ENCODE data around the gene STX1B. TPM values are rescaled to one million over a fixed set of nuclear protein-coding genes. Genes with fewer than 3 reads are reported as not detected.

The STX1B gene
- total RNA-seq, 1 donor from 2014 or later: 1.4 TPM

- no peak for DNase-seq (ENCODE audit: low spot score)
- H3K4me3 Mint-ChIP-seq (ENCODE audit: unreplicated experiment): no peak overlapping the region
- no peak overlapping the region for H3K27ac Mint-ChIP-seq (ENCODE audit: unreplicated experiment)
- H3K27me3 Mint-ChIP-seq (ENCODE audit: low read depth): no peaks in the 10 kb centered on the region
- peaks cover 9% of the 10 kb centered on the region for H3K4me1 Mint-ChIP-seq (ENCODE audit: low read depth)
- no peaks in the 10 kb centered on the region for H3K9me3 Mint-ChIP-seq (ENCODE audit: low read depth)
- TF ChIP-seq CTCF (IDR thresholded peaks at IDR 0.05): no peak
- no peaks in the 10 kb centered on the region for H3K36me3 Mint-ChIP-seq (ENCODE audit: low read depth)
These were observed 20.9 kb downstream of the STX1B start for GRCh38 chr16:30989469-30990047.

DNA sequence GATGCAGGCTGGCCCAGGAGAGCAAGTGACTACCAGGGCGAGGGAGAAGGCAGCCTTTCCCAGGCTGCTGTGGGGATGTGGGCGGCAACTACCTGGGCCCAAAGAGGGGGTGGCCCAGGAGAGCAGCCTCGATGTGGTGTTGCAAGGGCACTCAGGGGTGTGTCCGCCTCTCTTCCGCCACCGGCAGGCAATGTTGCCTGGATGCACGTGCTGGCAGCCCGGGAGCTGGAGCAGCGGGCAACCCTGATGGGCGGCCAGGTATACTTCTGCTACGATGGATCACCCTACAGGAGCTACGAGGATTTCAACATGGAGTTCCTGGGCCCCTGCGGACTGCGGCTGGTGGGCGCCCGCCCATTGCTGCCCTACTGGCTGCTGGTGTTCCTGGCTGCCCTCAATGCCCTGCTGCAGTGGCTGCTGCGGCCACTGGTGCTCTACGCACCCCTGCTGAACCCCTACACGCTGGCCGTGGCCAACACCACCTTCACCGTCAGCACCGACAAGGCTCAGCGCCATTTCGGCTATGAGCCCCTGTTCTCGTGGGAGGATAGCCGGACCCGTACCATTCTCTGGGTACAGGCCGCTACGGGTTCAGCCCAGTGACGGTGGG, 22.8 kb downstream of the STX1B start:
- TF ChIP-seq CTCF (IDR thresholded peaks at IDR 0.05): no peak
- H3K9me3 Mint-ChIP-seq (ENCODE audit: low read depth): no peaks in the 10 kb centered on the region
- no peak overlapping the region for H3K27ac Mint-ChIP-seq (ENCODE audit: unreplicated experiment)
- H3K36me3 Mint-ChIP-seq (ENCODE audit: low read depth): peaks cover under 1% of the 10 kb centered on the region
- no peaks in the 10 kb centered on the region for H3K27me3 Mint-ChIP-seq (ENCODE audit: low read depth)
- no peak overlapping the region for H3K4me3 Mint-ChIP-seq (ENCODE audit: unreplicated experiment)
- no peak for DNase-seq (ENCODE audit: low spot score)
- H3K4me1 Mint-ChIP-seq (ENCODE audit: low read depth): peaks cover 9% of the 10 kb centered on the region

GRCh38 chr16:30986129-30986991, 24.1 kb downstream of the STX1B start:
- no peak overlapping the region for H3K4me3 Mint-ChIP-seq (ENCODE audit: unreplicated experiment)
- H3K36me3 Mint-ChIP-seq (ENCODE audit: low read depth): peaks cover 4% of the 10 kb centered on the region
- H3K27me3 Mint-ChIP-seq (ENCODE audit: low read depth): no peaks in the 10 kb centered on the region
- no peak for DNase-seq (ENCODE audit: low spot score)
- H3K4me1 Mint-ChIP-seq (ENCODE audit: low read depth): peaks cover 9% of the 10 kb centered on the region
- H3K27ac Mint-ChIP-seq (ENCODE audit: unreplicated experiment): no peak overlapping the region
- no peaks in the 10 kb centered on the region for H3K9me3 Mint-ChIP-seq (ENCODE audit: low read depth)
- no peak for TF ChIP-seq CTCF (IDR thresholded peaks at IDR 0.05)

DNA sequence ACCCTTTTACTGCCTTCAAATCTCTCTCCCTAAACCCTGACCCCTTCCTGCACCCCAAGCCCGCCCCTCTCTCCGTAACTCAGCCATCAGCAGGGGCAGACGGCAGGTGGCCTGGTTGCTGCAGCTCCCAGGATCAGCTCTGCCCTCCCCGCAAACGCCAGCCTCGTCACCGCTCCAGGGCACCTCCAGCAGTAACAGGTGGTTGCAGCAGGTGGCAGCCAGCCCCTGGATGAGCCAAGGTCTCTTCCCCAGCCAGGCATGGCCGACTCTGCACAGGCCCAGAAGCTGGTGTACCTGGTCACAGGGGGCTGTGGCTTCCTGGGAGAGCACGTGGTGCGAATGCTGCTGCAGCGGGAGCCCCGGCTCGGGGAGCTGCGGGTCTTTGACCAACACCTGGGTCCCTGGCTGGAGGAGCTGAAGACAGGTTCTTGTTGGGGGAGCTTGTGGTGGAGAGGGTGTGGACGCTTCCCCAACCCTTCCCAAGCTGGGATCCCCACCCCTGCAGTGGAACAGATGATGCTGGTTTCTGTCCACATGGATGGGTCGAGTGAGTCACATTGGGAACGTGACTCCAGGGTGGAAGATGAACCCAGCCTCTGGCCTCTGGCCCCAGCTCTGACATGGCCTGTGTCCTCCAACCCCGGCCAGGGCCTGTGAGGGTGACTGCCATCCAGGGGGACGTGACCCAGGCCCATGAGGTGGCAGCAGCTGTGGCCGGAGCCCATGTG, 24.9 kb downstream of the STX1B start:
- TF ChIP-seq CTCF (IDR thresholded peaks at IDR 0.05): no peak
- no peaks in the 10 kb centered on the region for H3K27me3 Mint-ChIP-seq (ENCODE audit: low read depth)

More for the DNA sequence above, 24.9 kb downstream of the STX1B start:
- Mint-ChIP-seq H3K4me3 (ENCODE audit: unreplicated experiment) (peak overlapping the region; percentile 66), H3K9me3 (ENCODE audit: low read depth) (no peaks in the 10 kb centered on the region), H3K4me1 (ENCODE audit: low read depth) (peaks cover 9% of the 10 kb centered on the region), H3K36me3 (ENCODE audit: low read depth) (peaks cover 10% of the 10 kb centered on the region), H3K27ac (ENCODE audit: unreplicated experiment) (peak overlapping the region; percentile 54)
- no peak for DNase-seq (ENCODE audit: low spot score)
